ENCODE results near the gene CHST12.

DNA sequence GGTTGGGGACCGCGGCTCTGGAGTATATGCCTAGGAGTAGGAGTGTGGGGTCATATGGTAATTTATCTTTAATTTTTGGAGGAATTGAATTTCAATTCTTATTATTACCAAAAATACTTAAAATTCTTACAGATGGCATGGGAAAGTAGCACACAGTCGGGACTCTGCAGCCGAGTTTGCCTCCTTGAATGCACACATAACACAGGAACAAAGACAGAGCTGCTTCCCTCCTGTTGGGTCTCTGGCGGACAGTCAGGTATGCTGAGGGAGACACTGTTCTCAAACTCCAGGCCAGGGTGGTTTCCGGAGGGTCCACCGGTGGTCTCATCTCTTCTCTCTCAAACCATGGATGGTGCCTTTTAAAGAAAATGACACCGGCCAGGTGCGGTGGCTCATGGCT is 40.1 kb downstream of the CHST12 start:
- TF ChIP-seq CTCF (IDR thresholded peaks at IDR 0.05; ENCODE audit: low read length) (no peak), EZH2phosphoT487 (IDR thresholded peaks at IDR 0.05; ENCODE audit: low read length) (no peak)

All from MM.1S (cell line).